22Rv1 (cell line): ENCODE results near the gene ANO9.

Experiments
- CTCF ChIP-seq: fragments of 450-650 bp; IDR thresholded peaks from 2 replicates; pipeline ENCODE4 v1.5.1; 2017; ENCODE audit warnings: mild to moderate bottlenecking
- ZFX ChIP-seq: fragments of 450-650 bp; IDR thresholded peaks from 2 replicates; pipeline ENCODE4 v1.6.1; 2017; ENCODE audit warnings: antibody characterized with exemption, borderline replicate concordance

- TF ChIP-seq CTCF, result no peak
- no peak for TF ChIP-seq ZFX
Observed at GRCh38 chr11:452203-452744, 10.5 kb upstream of the ANO9 start.
